CD14-positive monocyte (primary cell): ENCODE measurements around the gene PTPRD. TPM values are rescaled to one million over a fixed set of nuclear protein-coding genes. Genes with fewer than 3 reads are reported as not detected.

Source experiments
- DNase-seq, 3 donors: peaks; one replicate each; pipeline ENCODE4 v3.0.0-alpha.2; 2011 to 2022
- H2AFZ ChIP-seq: 2 replicates; pipeline ENCODE4 v1.6.0; 2012; ENCODE audit warnings: mild to moderate bottlenecking, low read depth, low read length, inconsistent platforms; ENCODE audit not compliant: insufficient read depth, poor library complexity, severe bottlenecking
- H3K27ac ChIP-seq, 2 donors: 1 replicate in 1 of 2; 2 replicates in 1 of 2; pipeline ENCODE4 v1.5.1; 2012 to 2013; ENCODE audit warnings: low read length in 2 of 2, control low read depth in 1 of 2, inconsistent platforms in 1 of 2, low read depth in 1 of 2, mild to moderate bottlenecking in 1 of 2
- H3K27me3 ChIP-seq, 2 donors: one replicate each; pipeline versions ENCODE4 v1.6.0 to v1.6.1; 2011 to 2013; ENCODE audit warnings: low read length in 2 of 2; ENCODE audit not compliant: control insufficient read depth in 2 of 2, insufficient read depth in 2 of 2
- H3K36me3 ChIP-seq, 2 donors: replicated peaks in 1 of 2; 1 replicate in 1 of 2; 2 replicates in 1 of 2; pipeline versions ENCODE4 v1.5.1 to v1.6.1; 2012 to 2013; ENCODE audit warnings: low read length in 2 of 2, control low read depth in 1 of 2, inconsistent platforms in 1 of 2, mild to moderate bottlenecking in 1 of 2; ENCODE audit not compliant: insufficient read depth in 2 of 2, control insufficient read depth in 1 of 2
- H3K4me1 ChIP-seq, 2 donors: 1 replicate in 1 of 2; 2 replicates in 1 of 2; pipeline versions ENCODE4 v1.5.1 to v1.6.1; 2012 to 2013; ENCODE audit warnings: low read length in 2 of 2, control low read depth in 1 of 2, inconsistent platforms in 1 of 2, mild to moderate bottlenecking in 1 of 2, moderate library complexity in 1 of 2; ENCODE audit not compliant: insufficient read depth in 2 of 2, control insufficient read depth in 1 of 2
- H3K4me2 ChIP-seq: replicated peaks from 2 replicates; pipeline ENCODE3; 2012; ENCODE audit warnings: low read length, moderate library complexity, mild to moderate bottlenecking; ENCODE audit not compliant: poor library complexity, severe bottlenecking; ENCODE audit errors: extremely low read depth
- H3K4me3 ChIP-seq, 3 experiments: fragments of 200-600 bp in 1 of 3; sonication (generic) in 1 of 3; replicated peaks in 1 of 3; 1 replicate in 2 of 3; 2 replicates in 1 of 3; pipeline ENCODE4 v1.5.1; 2011 to 2013; ENCODE audit warnings: low read length in 3 of 3, mild to moderate bottlenecking in 3 of 3, control low read depth in 2 of 3, low read depth in 2 of 3, inconsistent platforms in 1 of 3, moderate library complexity in 1 of 3
- H3K79me2 ChIP-seq: 2 replicates; pipeline ENCODE4 v1.6.0; 2012; ENCODE audit warnings: mild to moderate bottlenecking, control low read depth, inconsistent platforms, low read length, moderate library complexity; ENCODE audit not compliant: insufficient read depth
- H3K9ac ChIP-seq: 2 replicates; pipeline ENCODE4 v1.6.0; 2017; ENCODE audit warnings: low read length, mild to moderate bottlenecking; ENCODE audit not compliant: insufficient read depth, poor library complexity, severe bottlenecking
- H3K9me3 ChIP-seq, 2 donors: replicated peaks in 1 of 2; 1 replicate in 1 of 2; 2 replicates in 1 of 2; pipeline versions ENCODE4 v1.5.1 to v1.6.1; 2012 to 2013; ENCODE audit warnings: low read length in 2 of 2, control low read depth in 1 of 2; ENCODE audit not compliant: control insufficient read depth in 1 of 2, insufficient read depth in 1 of 2
- H4K20me1 ChIP-seq: 2 replicates; pipeline ENCODE4 v1.6.0; 2012; ENCODE audit warnings: mild to moderate bottlenecking, low read length, control low read depth, moderate library complexity; ENCODE audit not compliant: insufficient read depth
- H3K27ac Mint-ChIP-seq, 7 donors: one replicate each; pipeline ENCODE4 v1.8.0; 2020; ENCODE audit warnings: mild to moderate bottlenecking in 7 of 7, mixed read lengths in 7 of 7, moderate library complexity in 6 of 7, inconsistent platforms in 2 of 7
- H3K27me3 Mint-ChIP-seq, 3 donors: one replicate each; pipeline ENCODE4 v1.8.0; 2021 to 2022; ENCODE audit warnings: low read depth in 3 of 3, mild to moderate bottlenecking in 3 of 3, mixed read lengths in 3 of 3, moderate library complexity in 3 of 3, inconsistent platforms in 1 of 3
- H3K36me3 Mint-ChIP-seq, 2 donors: one replicate each; pipeline ENCODE4 v1.8.0; 2020; ENCODE audit warnings: mixed read lengths in 2 of 2, inconsistent platforms in 1 of 2, mild to moderate bottlenecking in 1 of 2
- H3K4me1 Mint-ChIP-seq: one replicate; pipeline ENCODE4 v1.8.0; 2020; ENCODE audit warnings: mild to moderate bottlenecking, mixed read lengths
- H3K4me3 Mint-ChIP-seq, 2 donors: one replicate each; pipeline ENCODE4 v1.8.0; 2020; ENCODE audit warnings: mild to moderate bottlenecking in 2 of 2, mixed read lengths in 2 of 2, moderate library complexity in 1 of 2
- H3K9me3 Mint-ChIP-seq, 7 donors: one replicate each; pipeline ENCODE4 v1.8.0; 2020 to 2022; ENCODE audit warnings: mixed read lengths in 7 of 7, mild to moderate bottlenecking in 6 of 7, moderate library complexity in 6 of 7, inconsistent platforms in 2 of 7
- WGBS: methylation state at CpG from one replicate; pipeline ENCODE4 v1.1.5; 2013; ENCODE audit warnings: missing lambda C conversion rate; ENCODE audit not compliant: insufficient coverage; 5-methylcytosine and 5-hydroxymethylcytosine counted together
- intact Hi-C, 2 donors: fragments of 100-400 bp; cut with micrococcal nuclease; formaldehyde crosslinking; loops; one replicate each; pipeline versions ENCODE4 v1.15.0 to v1.15.1; 2023
- polyA plus RNA-seq, 3 donors: library from polyadenylated mRNA; depleted of rRNA in 1 of 3; unstranded in 2 of 3; stranded (reverse) in 1 of 3; fragments of 300-500 nt in 2 of 3; fragments of >200 nt in 1 of 3; fragmentation: Illumina TruSeq in 2 of 3; gene quantifications; 1 replicate in 2 of 3; 2 replicates in 1 of 3; pipeline ENCODE4 v1.2.3, GENCODE V29; 2012 to 2021
- TF ChIP-seq, protein P1 (sequence below): fragments of 200-600 bp; IDR thresholded peaks from one replicate; pipeline ENCODE4 v1.8.0; 2022; ENCODE audit warnings: antibody characterized with exemption, mild to moderate bottlenecking

PTPRD gene
- polyA plus RNA-seq, 3 donors = not detected

DNA sequence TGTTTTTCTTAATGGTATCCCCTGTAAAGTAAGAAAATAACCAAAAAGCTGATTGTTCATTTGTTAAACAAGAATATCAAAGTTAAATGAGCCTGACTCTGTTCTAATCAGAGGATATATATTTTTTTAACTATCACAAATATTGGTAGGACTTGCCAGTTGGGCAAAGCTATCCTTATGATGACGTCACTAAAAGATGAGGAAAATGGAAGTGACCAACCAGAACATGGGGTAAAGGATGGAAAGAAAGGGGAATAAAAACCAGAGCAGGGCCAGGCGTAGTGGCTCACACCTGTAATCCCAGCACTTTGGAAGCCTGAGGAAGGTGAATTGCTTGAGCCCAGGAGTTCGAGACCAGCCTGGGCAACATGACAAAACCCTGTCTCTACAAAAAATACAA lies 2001.6 kb downstream of the PTPRD start:
- H3K36me3 Mint-ChIP-seq = no peaks in the 10 kb centered on the region
- no peak overlapping the region for H3K27ac ChIP-seq
- H3K79me2 ChIP-seq = no peaks in the 10 kb centered on the region
- no peaks in the 10 kb centered on the region for H3K36me3 ChIP-seq
- WGBS = 83% methylated on average over 1 of the region's 3 CpGs
- H3K27ac Mint-ChIP-seq = no peak overlapping the region
- H3K27me3 ChIP-seq = no peaks in the 10 kb centered on the region
- peaks cover 0 to 1% (median 0%) of the 10 kb centered on the region in 7 donors for H3K9me3 Mint-ChIP-seq
- no peaks in the 10 kb centered on the region for H3K27me3 Mint-ChIP-seq
- H2AFZ ChIP-seq = no peak overlapping the region
- no peak overlapping the region for H3K4me3 ChIP-seq
- no peaks in the 10 kb centered on the region for H3K4me1 Mint-ChIP-seq
- H3K9me3 ChIP-seq = no peaks in the 10 kb centered on the region
- no peak for DNase-seq
- H3K4me3 Mint-ChIP-seq = no peak overlapping the region
- TF ChIP-seq, protein P1, sequence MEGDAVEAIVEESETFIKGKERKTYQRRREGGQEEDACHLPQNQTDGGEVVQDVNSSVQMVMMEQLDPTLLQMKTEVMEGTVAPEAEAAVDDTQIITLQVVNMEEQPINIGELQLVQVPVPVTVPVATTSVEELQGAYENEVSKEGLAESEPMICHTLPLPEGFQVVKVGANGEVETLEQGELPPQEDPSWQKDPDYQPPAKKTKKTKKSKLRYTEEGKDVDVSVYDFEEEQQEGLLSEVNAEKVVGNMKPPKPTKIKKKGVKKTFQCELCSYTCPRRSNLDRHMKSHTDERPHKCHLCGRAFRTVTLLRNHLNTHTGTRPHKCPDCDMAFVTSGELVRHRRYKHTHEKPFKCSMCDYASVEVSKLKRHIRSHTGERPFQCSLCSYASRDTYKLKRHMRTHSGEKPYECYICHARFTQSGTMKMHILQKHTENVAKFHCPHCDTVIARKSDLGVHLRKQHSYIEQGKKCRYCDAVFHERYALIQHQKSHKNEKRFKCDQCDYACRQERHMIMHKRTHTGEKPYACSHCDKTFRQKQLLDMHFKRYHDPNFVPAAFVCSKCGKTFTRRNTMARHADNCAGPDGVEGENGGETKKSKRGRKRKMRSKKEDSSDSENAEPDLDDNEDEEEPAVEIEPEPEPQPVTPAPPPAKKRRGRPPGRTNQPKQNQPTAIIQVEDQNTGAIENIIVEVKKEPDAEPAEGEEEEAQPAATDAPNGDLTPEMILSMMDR = no peak
- no peak overlapping the region for H3K9ac ChIP-seq
- intact Hi-C loops = no loop called here
- no peaks in the 10 kb centered on the region for H4K20me1 ChIP-seq
- no peak overlapping the region for H3K4me2 ChIP-seq
- no peaks in the 10 kb centered on the region for H3K4me1 ChIP-seq

DNA sequence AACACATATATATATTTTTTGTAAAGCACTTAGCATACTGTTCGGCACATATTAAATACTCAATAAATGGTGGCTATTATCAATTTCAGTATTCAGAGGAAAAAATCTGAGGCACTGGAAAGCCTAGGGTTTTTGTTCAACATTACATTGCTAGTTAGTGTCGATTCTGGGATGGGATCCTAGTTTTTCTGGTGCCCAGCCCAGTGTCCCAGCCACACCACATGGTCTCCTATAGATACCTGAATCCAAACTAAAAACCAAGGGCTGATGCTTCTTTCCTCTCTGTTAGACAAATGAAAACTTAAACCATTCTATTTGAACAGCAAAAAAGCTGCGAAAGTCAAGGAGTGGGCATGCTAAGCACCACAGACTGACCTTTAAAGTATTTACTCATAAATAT lies 2002.5 kb downstream of the PTPRD start:
- H3K4me2 ChIP-seq = no peak overlapping the region
- H3K4me1 ChIP-seq = no peaks in the 10 kb centered on the region
- H3K9ac ChIP-seq = no peak overlapping the region
- H3K9me3 Mint-ChIP-seq = peaks cover 0 to 1% (median 0%) of the 10 kb centered on the region in 7 donors
- H3K4me3 Mint-ChIP-seq = no peak overlapping the region
- no peak overlapping the region for H3K4me3 ChIP-seq
- no peaks in the 10 kb centered on the region for H3K27me3 ChIP-seq
- TF ChIP-seq, protein P1 = no peak
- no peak overlapping the region for H2AFZ ChIP-seq
- no peak for DNase-seq
- no peaks in the 10 kb centered on the region for H3K36me3 ChIP-seq
- no peaks in the 10 kb centered on the region for H3K36me3 Mint-ChIP-seq
- peaks cover 0 to 1% (median 0%) of the 10 kb centered on the region in 3 donors for H3K27me3 Mint-ChIP-seq
- H4K20me1 ChIP-seq = no peaks in the 10 kb centered on the region
- whole genome bisulfite sequencing = 78% methylated on average over 2 of the region's 3 CpGs
- intact Hi-C loops = no loop called here
- H3K27ac Mint-ChIP-seq = no peak overlapping the region
- H3K9me3 ChIP-seq = no peaks in the 10 kb centered on the region
- no peaks in the 10 kb centered on the region for H3K4me1 Mint-ChIP-seq
- no peak overlapping the region for H3K27ac ChIP-seq
- H3K79me2 ChIP-seq = no peaks in the 10 kb centered on the region
